Smooth muscle cell (in vitro differentiated cells): ENCODE data around the gene TBK1. TPM values are rescaled to one million over a fixed set of nuclear protein-coding genes. Genes with fewer than 3 reads are reported as not detected.
A peak's percentile ranks its signal among the peaks of the same experiment; 100 is the strongest.

ENCODE experiments used
- DNase-seq: peaks from one replicate; lab custom pipeline; 2025; ENCODE audit not compliant: unreplicated experiment; lab: John Stamatoyannopoulos, UW
- H2AFZ ChIP-seq: fragments of 200-600 bp; sonication (generic); 2 replicates; pipeline ENCODE4 v1.6.0; 2016; ENCODE audit warnings: antibody characterized with exemption, low read depth, mild to moderate bottlenecking
- H3F3A ChIP-seq: fragments of 200-600 bp; sonication (generic); 2 replicates; pipeline ENCODE4 v1.6.0; 2017; ENCODE audit warnings: antibody characterized with exemption, low read depth
- H3K27ac ChIP-seq: fragments of 200-600 bp; sonication (generic); 2 replicates; pipeline ENCODE4 v1.5.1; 2016; ENCODE audit warnings: low read depth, mild to moderate bottlenecking
- H3K27me3 ChIP-seq: fragments of 200-600 bp; sonication (generic); 2 replicates; pipeline ENCODE4 v1.6.1; 2016; ENCODE audit warnings: low read depth, mild to moderate bottlenecking
- H3K36me3 ChIP-seq: fragments of 200-600 bp; sonication (generic); 2 replicates; pipeline ENCODE4 v1.5.1; 2016; ENCODE audit warnings: low read depth
- H3K4me1 ChIP-seq: fragments of 200-600 bp; sonication (generic); 2 replicates; pipeline ENCODE4 v1.5.1; 2016; ENCODE audit warnings: low read depth
- H3K4me2 ChIP-seq: fragments of 200-600 bp; sonication (generic); 2 replicates; pipeline ENCODE4 v1.6.0; 2016; ENCODE audit warnings: mild to moderate bottlenecking
- H3K4me3 ChIP-seq: fragments of 200-600 bp; sonication (generic); 2 replicates; pipeline ENCODE4 v1.5.1; 2016; ENCODE audit warnings: mild to moderate bottlenecking
- H3K79me2 ChIP-seq: fragments of 200-600 bp; sonication (generic); 2 replicates; pipeline ENCODE4 v1.6.0; 2016; ENCODE audit warnings: low read depth, mild to moderate bottlenecking
- H3K9ac ChIP-seq: fragments of 200-600 bp; sonication (generic); 2 replicates; pipeline ENCODE4 v1.6.0; 2016; ENCODE audit warnings: low read depth
- H3K9me3 ChIP-seq: fragments of 200-600 bp; sonication (generic); replicated peaks from 2 replicates; pipeline ENCODE4 v1.5.1; 2016; ENCODE audit warnings: low read depth
- H4K20me1 ChIP-seq: fragments of 200-600 bp; sonication (generic); 2 replicates; pipeline ENCODE4 v1.6.0; 2016; ENCODE audit warnings: low read depth
- WGBS: methylation state at CpG from one replicate; pipeline ENCODE4 v1.1.7; 2016; ENCODE audit warnings: low lambda C conversion rate; 5-methylcytosine and 5-hydroxymethylcytosine counted together
- polyA plus RNA-seq: library from polyadenylated mRNA; unstranded; fragments of >200 nt; fragmentation: Nextera tagmentation; extraction: Ambion mirVana; gene quantifications from 2 replicates; pipeline ENCODE4 v1.2.1, GENCODE V29; 2016
- total RNA-seq: library from RNA; depleted of rRNA; stranded (reverse); fragments of >200 nt; gene quantifications from 2 replicates; pipeline ENCODE4 v1.2.3, GENCODE V29; 2014
- TF ChIP-seq, protein P1 (sequence below): fragments of 200-600 bp; sonication (generic); IDR thresholded peaks from 2 replicates; pipeline ENCODE4 v1.5.1; 2017; ENCODE audit warnings: borderline replicate concordance, mild to moderate bottlenecking, antibody characterized with exemption; ENCODE audit not compliant: insufficient read depth, poor library complexity, severe bottlenecking

The TBK1 gene
- total and polyA plus RNA-seq, 2 experiments from 2014 or later: 16.8 to 28.9 TPM

DNA sequence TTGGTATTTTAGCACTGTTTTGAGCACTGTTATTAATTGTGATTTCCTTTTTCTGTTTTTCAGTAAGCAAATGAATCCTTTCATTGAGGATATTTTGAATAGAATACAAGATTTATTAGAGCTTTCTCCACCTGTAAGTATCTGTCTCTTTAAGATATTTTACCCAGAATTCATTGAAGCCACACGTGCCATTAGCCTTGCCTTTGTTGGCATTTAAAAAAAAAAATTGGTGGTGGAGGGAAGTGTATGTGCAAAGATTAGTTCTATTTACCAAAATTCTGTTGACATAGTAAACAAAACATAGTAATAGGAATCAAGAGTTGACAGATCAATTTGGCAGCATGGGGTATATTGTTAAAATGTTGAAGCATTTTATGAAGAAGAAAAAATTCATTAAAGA, 23.9 kb upstream of the TBK1 start:
- no peak for DNase-seq
- H3K27me3 ChIP-seq: no peaks in the 10 kb centered on the region
- peaks cover 69% of the 10 kb centered on the region for H3K36me3 ChIP-seq
- H3K27ac ChIP-seq: no peak overlapping the region
- WGBS: 76% methylated on average over 1 of the region's 1 CpG
- H3K4me2 ChIP-seq: no peak overlapping the region
- H2AFZ ChIP-seq: no peak overlapping the region
- H3K9ac ChIP-seq: no peak overlapping the region
- H4K20me1 ChIP-seq: peaks cover 22% of the 10 kb centered on the region
- no peaks in the 10 kb centered on the region for H3K4me1 ChIP-seq
- no peak overlapping the region for H3K4me3 ChIP-seq
- no peaks in the 10 kb centered on the region for H3K9me3 ChIP-seq
- peaks cover 9% of the 10 kb centered on the region for H3K79me2 ChIP-seq
- TF ChIP-seq, protein P1, sequence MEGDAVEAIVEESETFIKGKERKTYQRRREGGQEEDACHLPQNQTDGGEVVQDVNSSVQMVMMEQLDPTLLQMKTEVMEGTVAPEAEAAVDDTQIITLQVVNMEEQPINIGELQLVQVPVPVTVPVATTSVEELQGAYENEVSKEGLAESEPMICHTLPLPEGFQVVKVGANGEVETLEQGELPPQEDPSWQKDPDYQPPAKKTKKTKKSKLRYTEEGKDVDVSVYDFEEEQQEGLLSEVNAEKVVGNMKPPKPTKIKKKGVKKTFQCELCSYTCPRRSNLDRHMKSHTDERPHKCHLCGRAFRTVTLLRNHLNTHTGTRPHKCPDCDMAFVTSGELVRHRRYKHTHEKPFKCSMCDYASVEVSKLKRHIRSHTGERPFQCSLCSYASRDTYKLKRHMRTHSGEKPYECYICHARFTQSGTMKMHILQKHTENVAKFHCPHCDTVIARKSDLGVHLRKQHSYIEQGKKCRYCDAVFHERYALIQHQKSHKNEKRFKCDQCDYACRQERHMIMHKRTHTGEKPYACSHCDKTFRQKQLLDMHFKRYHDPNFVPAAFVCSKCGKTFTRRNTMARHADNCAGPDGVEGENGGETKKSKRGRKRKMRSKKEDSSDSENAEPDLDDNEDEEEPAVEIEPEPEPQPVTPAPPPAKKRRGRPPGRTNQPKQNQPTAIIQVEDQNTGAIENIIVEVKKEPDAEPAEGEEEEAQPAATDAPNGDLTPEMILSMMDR: no peak
- no peaks in the 10 kb centered on the region for H3F3A ChIP-seq

DNA sequence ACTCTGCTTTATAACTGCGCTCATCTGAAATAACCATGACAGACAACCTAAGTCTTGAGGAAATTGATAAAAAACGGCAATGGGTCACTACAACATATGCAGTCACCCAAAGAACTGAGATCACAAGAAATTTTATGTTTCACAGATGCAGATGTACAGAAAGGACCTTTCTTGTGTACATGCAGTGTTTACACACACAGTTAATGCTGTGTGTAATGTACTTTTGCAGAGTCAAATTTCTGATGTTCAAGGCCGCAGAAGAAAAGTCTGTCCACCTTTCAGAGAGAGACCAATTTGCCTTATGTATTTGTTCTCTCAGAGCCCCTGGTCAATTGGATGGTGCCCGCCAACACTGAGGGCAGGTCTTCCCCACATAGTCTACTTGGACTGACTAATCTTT, 23.0 kb upstream of the TBK1 start:
- Histone ChIP-seq H3K4me2 (no peak overlapping the region), H3K27ac (no peak overlapping the region), H3K36me3 (peaks cover 77% of the 10 kb centered on the region), H3K9me3 (no peaks in the 10 kb centered on the region), H2AFZ (no peak overlapping the region), H3K79me2 (peaks cover 10% of the 10 kb centered on the region), H3K27me3 (no peaks in the 10 kb centered on the region), H3F3A (no peaks in the 10 kb centered on the region), H3K4me3 (no peak overlapping the region), H3K4me1 (no peaks in the 10 kb centered on the region), H4K20me1 (peaks cover 28% of the 10 kb centered on the region), H3K9ac (no peak overlapping the region)
- no peak for DNase-seq
- 98% methylated on average over 4 of the region's 4 CpGs for WGBS
- TF ChIP-seq, protein P1: no peak

DNA sequence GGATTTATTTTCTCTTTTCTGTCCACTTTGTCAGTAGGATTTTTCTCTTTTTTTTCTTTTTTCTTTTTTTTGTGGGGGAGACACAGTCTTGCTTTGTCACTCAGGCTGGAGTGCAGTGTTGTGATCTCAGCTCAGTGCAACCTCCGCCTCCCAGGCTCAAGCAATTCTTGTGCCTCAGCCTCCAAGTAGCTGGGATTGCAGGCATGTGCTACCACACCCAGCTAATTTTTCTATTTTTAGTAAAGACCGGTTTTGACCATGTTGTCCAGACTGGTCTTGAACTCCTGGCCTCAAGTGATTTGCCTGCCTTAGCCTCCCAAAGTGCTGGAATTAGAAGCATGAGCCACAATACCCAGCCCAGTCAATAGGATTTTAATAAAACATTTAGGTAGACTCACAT, 21.0 kb upstream of the TBK1 start:
- Histone ChIP-seq H3K9ac (no peak overlapping the region), H3K79me2 (peaks cover 13% of the 10 kb centered on the region), H3K36me3 (peaks cover 78% of the 10 kb centered on the region), H2AFZ (no peak overlapping the region), H3K27me3 (no peaks in the 10 kb centered on the region), H3K4me3 (no peak overlapping the region), H4K20me1 (peaks cover 24% of the 10 kb centered on the region), H3F3A (no peaks in the 10 kb centered on the region), H3K9me3 (no peaks in the 10 kb centered on the region), H3K4me2 (no peak overlapping the region), H3K27ac (peak overlapping the region; percentile 47), H3K4me1 (no peaks in the 10 kb centered on the region)
- DNase-seq: no peak
- TF ChIP-seq, protein P1: no peak
- 80% methylated on average over 2 of the region's 2 CpGs for WGBS

DNA sequence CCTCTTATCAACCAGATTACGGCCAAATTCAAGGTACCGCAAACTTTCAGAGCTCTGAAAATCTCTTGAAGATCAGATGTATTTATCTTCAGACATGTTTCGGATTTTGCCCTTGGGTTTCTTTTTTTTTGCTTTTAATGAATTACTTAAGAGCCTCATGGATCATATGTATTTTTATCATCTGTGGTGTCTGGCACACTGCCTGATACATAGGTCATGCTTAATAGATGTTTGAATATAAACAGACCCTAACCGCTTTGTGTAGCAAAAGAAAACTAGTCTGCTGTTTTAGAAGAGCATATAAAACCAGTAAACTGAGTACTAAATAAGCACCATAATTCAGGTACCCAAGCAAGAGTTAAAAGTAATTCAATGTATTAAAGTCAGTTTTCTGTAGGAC, 20.1 kb upstream of the TBK1 start:
- no peak overlapping the region for H3K4me3 ChIP-seq
- no peaks in the 10 kb centered on the region for H3F3A ChIP-seq
- no peaks in the 10 kb centered on the region for H3K9me3 ChIP-seq
- 96% methylated on average over 4 of the region's 4 CpGs for WGBS
- no peak overlapping the region for H3K9ac ChIP-seq
- no peaks in the 10 kb centered on the region for H3K4me1 ChIP-seq
- no peak overlapping the region for H2AFZ ChIP-seq
- H3K27me3 ChIP-seq: no peaks in the 10 kb centered on the region
- H3K36me3 ChIP-seq: peaks cover 80% of the 10 kb centered on the region
- H3K79me2 ChIP-seq: peaks cover 13% of the 10 kb centered on the region
- TF ChIP-seq, protein P1: no peak
- no peak overlapping the region for H3K4me2 ChIP-seq
- peaks cover 24% of the 10 kb centered on the region for H4K20me1 ChIP-seq
- DNase-seq: no peak
- no peak overlapping the region for H3K27ac ChIP-seq
